ENCODE measurements around the gene MTAP. TPM values are rescaled to one million over a fixed set of nuclear protein-coding genes. Genes with fewer than 3 reads are reported as not detected.

MTAP gene
- total and polyA plus RNA-seq, 2 of the 13 experiments (the other 11 are each of a cell fraction or from before 2014, with no cell fraction given): 16.7 to 51.2 TPM

DNA sequence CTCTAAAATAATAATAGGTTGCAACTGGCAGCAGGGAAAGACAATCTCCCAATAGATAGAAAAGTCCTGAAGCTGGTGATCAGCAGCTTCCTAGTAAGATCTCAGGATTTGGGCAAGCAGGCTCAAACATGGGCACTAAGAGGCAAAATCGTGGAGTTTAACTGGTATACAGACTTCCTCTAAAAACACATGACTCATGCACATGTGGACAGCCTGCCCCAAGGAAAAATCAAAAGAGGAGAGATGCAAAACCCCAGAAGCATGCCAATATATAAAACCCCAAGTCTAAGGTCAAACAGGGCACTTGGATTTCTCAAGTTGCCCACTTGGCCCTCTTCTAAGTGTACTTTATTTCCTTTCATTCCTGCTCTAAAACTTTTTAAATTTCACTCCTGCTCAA lies 129.0 kb downstream of the MTAP start (continued):
- TF ChIP-seq CENPBD1 (CRISPR knock-in tag; IDR thresholded peaks at IDR 0.05; ENCODE audit: borderline replicate concordance, low read depth): no peak
- TF ChIP-seq ISX (CRISPR knock-in tag; conservative IDR thresholded peaks at IDR 0.05): no peak
- TF ChIP-seq ZBTB44 (CRISPR knock-in tag; IDR thresholded peaks at IDR 0.05): no peak

GRCh38 chr9:21933281-21933680 lies 130.8 kb downstream of the MTAP start:
- ChIA-PET CTCF (ENCODE audit: low intra/inter-chr PET ratio, low total read pairs) (no interaction called here), POLR2A (no interaction called here)
- Histone ChIP-seq H3K27ac (ENCODE audit: extremely low read length, insufficient read depth, low read length) (no peak overlapping the region), H3K4me3 (replicated peaks in 1 of 3; ENCODE audit: insufficient read depth in 1 of 3, low read depth in 2 of 3, low read length in 3 of 3) (no peak overlapping the region), H3K9ac (ENCODE audit: insufficient read depth, low read depth, low read length) (no peak overlapping the region), H3K4me2 (ENCODE audit: low read depth, low read length) (no peak overlapping the region), H4K20me1 (ENCODE audit: insufficient read depth, low read length) (no peaks in the 10 kb centered on the region), H3K36me3 (replicated peaks in 1 of 2; ENCODE audit: control insufficient read depth in 1 of 2, insufficient read depth in 2 of 2, low read length in 2 of 2) (no peaks in the 10 kb centered on the region; a peak in 1 of 5 replicates), H3K79me2 (ENCODE audit: insufficient read depth, low read length) (no peaks in the 10 kb centered on the region), H2AFZ (ENCODE audit: low read length) (no peak overlapping the region), H3K4me1 (ENCODE audit: insufficient read depth, low read length) (no peaks in the 10 kb centered on the region), H3K9me3 (ENCODE audit: low read length) (no peaks in the 10 kb centered on the region), H3K27me3 (ENCODE audit: control insufficient read depth in 1 of 2, insufficient read depth in 2 of 2, low read length in 2 of 2) (no peaks in the 10 kb centered on the region)
- in situ Hi-C loops (cut with HindIII; ENCODE audit: extremely low pct_ligation_motif_present, low pct_unique_long_range_greater_than_20kb) (no loop called here), intact Hi-C loops (cut with micrococcal nuclease; ENCODE audit: unreplicated experiment) (no loop called here)
- ATAC-seq (no peak), FAIRE-seq (no peak), DNase-seq (ENCODE audit: low spot score) (no peak)
- TF ChIP-seq, protein P1, sequence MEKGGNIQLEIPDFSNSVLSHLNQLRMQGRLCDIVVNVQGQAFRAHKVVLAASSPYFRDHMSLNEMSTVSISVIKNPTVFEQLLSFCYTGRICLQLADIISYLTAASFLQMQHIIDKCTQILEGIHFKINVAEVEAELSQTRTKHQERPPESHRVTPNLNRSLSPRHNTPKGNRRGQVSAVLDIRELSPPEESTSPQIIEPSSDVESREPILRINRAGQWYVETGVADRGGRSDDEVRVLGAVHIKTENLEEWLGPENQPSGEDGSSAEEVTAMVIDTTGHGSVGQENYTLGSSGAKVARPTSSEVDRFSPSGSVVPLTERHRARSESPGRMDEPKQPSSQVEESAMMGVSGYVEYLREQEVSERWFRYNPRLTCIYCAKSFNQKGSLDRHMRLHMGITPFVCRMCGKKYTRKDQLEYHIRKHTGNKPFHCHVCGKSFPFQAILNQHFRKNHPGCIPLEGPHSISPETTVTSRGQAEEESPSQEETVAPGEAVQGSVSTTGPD (CRISPR knock-in tag; IDR thresholded peaks at IDR 0.05): no peak
- no peak for TF ChIP-seq HNRNPLL (IDR thresholded peaks at IDR 0.05; ENCODE audit: low read depth, low read length, poor library complexity, severe bottlenecking)
- TF ChIP-seq, protein P2, sequence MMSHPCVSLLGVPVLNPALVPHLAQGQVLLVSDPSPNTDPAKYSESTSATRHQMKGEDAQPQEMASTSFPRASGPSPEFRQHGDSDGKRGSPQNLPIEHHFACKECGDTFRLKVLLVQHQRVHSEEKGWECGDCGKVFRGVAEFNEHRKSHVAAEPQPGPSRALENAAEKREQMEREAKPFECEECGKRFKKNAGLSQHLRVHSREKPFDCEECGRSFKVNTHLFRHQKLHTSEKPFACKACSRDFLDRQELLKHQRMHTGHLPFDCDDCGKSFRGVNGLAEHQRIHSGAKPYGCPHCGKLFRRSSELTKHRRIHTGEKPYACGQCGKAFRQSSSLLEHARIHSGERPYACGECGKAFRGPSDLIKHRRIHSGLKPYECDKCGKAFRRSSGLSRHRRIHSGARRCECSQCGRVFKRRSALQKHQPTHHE (CRISPR knock-in tag; IDR thresholded peaks at IDR 0.05; ENCODE audit: borderline replicate concordance): no peak
- TF ChIP-seq FOXK2 (IDR thresholded peaks at IDR 0.05): no peak
- TF ChIP-seq ZNF30 (CRISPR knock-in tag; IDR thresholded peaks at IDR 0.05): no peak
- TF ChIP-seq MTA3 (CRISPR knock-in tag; IDR thresholded peaks at IDR 0.05): no peak
- TF ChIP-seq SUZ12 (IDR thresholded peaks at IDR 0.05; ENCODE audit: low read depth, low read length): no peak
- TF ChIP-seq ZHX1 (CRISPR knock-in tag; IDR thresholded peaks at IDR 0.05; ENCODE audit: low read depth): no peak
- TF ChIP-seq ZUFSP (CRISPR knock-in tag; IDR thresholded peaks at IDR 0.05; ENCODE audit: borderline replicate concordance): no peak
- TF ChIP-seq PHF21A (CRISPR knock-in tag; IDR thresholded peaks at IDR 0.05): no peak
- TF ChIP-seq GPN1 (CRISPR knock-in tag; IDR thresholded peaks at IDR 0.05; ENCODE audit: borderline replicate concordance): no peak
- TF ChIP-seq IKZF1 (IDR thresholded peaks at IDR 0.05): no peak
- no TSS peak for BruUV-seq (replicated peaks)
